Measurements from ENCODE around the gene SRXN1.

The SRXN1 gene

GRCh38 chr20:602111-602970 is 50.7 kb downstream of the SRXN1 start:
- DNase-seq (ENCODE audit: low read depth, low spot score): no peak
- Histone ChIP-seq H3K9ac (ENCODE audit: insufficient read length) (no peak overlapping the region), H3K9me3 (ENCODE audit: low read depth, low read length) (no peaks in the 10 kb centered on the region), H3K4me3 (no peak overlapping the region), H3K27ac (no peak overlapping the region), H3K36me3 (ENCODE audit: insufficient read depth, low read length) (no peaks in the 10 kb centered on the region)
- no peak for TF ChIP-seq POLR2AphosphoS5 (IDR thresholded peaks at IDR 0.05; ENCODE audit: borderline replicate concordance, low read depth, low read length)
- no peak for TF ChIP-seq EZH2 (IDR thresholded peaks at IDR 0.05)
- TF ChIP-seq FOXP2 (optimal IDR thresholded peaks at IDR 0.05; ENCODE audit: control extremely low read depth, extremely low read length, insufficient read depth): no peak

- no peak for TF ChIP-seq FOXP2 (optimal IDR thresholded peaks at IDR 0.05; ENCODE audit: control extremely low read depth, extremely low read length, insufficient read depth)
- no peak for TF ChIP-seq EZH2 (IDR thresholded peaks at IDR 0.05)
- TF ChIP-seq POLR2AphosphoS5 (IDR thresholded peaks at IDR 0.05; ENCODE audit: borderline replicate concordance, low read depth, low read length): no peak
- H3K27ac ChIP-seq: no peak overlapping the region
These were observed 52.3 kb downstream of the SRXN1 start for GRCh38 chr20:600736-601135.

GRCh38 chr20:600141-600540 is 52.9 kb downstream of the SRXN1 start:
- Histone ChIP-seq H3K36me3 (ENCODE audit: insufficient read depth, low read length) (no peaks in the 10 kb centered on the region), H3K9ac (ENCODE audit: insufficient read length) (no peak overlapping the region), H3K27ac (no peak overlapping the region), H3K9me3 (ENCODE audit: low read depth, low read length) (no peaks in the 10 kb centered on the region), H3K4me3 (no peak overlapping the region)
- DNase-seq (ENCODE audit: low read depth, low spot score): no peak
- TF ChIP-seq EZH2 (IDR thresholded peaks at IDR 0.05) (no peak), FOXP2 (optimal IDR thresholded peaks at IDR 0.05; ENCODE audit: control extremely low read depth, extremely low read length, insufficient read depth) (no peak), POLR2AphosphoS5 (IDR thresholded peaks at IDR 0.05; ENCODE audit: borderline replicate concordance, low read depth, low read length) (no peak)

More at GRCh38 chr20:600736-601135, 52.3 kb downstream of the SRXN1 start:
- Histone ChIP-seq H3K4me3 (no peak overlapping the region), H3K9me3 (ENCODE audit: low read depth, low read length) (no peaks in the 10 kb centered on the region), H3K9ac (ENCODE audit: insufficient read length) (no peak overlapping the region), H3K36me3 (ENCODE audit: insufficient read depth, low read length) (no peaks in the 10 kb centered on the region)
- DNase-seq (ENCODE audit: low read depth, low spot score): no peak

GRCh38 chr20:598133-598850 is 54.7 kb downstream of the SRXN1 start:
- Histone ChIP-seq H3K9me3 (ENCODE audit: low read depth, low read length) (no peaks in the 10 kb centered on the region), H3K9ac (ENCODE audit: insufficient read length) (no peak overlapping the region), H3K4me3 (no peak overlapping the region), H3K36me3 (ENCODE audit: insufficient read depth, low read length) (no peaks in the 10 kb centered on the region), H3K27ac (no peak overlapping the region)
- TF ChIP-seq POLR2AphosphoS5 (IDR thresholded peaks at IDR 0.05; ENCODE audit: borderline replicate concordance, low read depth, low read length) (no peak), FOXP2 (optimal IDR thresholded peaks at IDR 0.05; ENCODE audit: control extremely low read depth, extremely low read length, insufficient read depth) (no peak), EZH2 (IDR thresholded peaks at IDR 0.05) (no peak)
- DNase-seq (ENCODE audit: low read depth, low spot score): no peak

- Histone ChIP-seq H3K9me3 (ENCODE audit: low read depth, low read length) (no peaks in the 10 kb centered on the region), H3K4me3 (no peak overlapping the region), H3K36me3 (ENCODE audit: insufficient read depth, low read length) (no peaks in the 10 kb centered on the region), H3K27ac (no peak overlapping the region), H3K9ac (ENCODE audit: insufficient read length) (no peak overlapping the region)
- no peak for DNase-seq (ENCODE audit: low read depth, low spot score)
- TF ChIP-seq POLR2AphosphoS5 (IDR thresholded peaks at IDR 0.05; ENCODE audit: borderline replicate concordance, low read depth, low read length): no peak
- TF ChIP-seq FOXP2 (optimal IDR thresholded peaks at IDR 0.05; ENCODE audit: control extremely low read depth, extremely low read length, insufficient read depth): no peak
- TF ChIP-seq EZH2 (IDR thresholded peaks at IDR 0.05): no peak
These were observed 55.4 kb downstream of the SRXN1 start for GRCh38 chr20:597560-597959.
